NB4 (cell line): ENCODE measurements around the gene ABHD10.

ENCODE experiments used
- DNase-seq: peaks from one replicate; pipeline ENCODE4 v3.0.0; 2010; ENCODE audit warnings: low read depth
- H3K4me3 ChIP-seq: one replicate; pipeline ENCODE4 v1.5.1; 2011; ENCODE audit warnings: mild to moderate bottlenecking, low read depth, low read length, moderate library complexity
- CTCF ChIP-seq: IDR thresholded peaks from one replicate; pipeline ENCODE4 v1.5.1; 2012; ENCODE audit warnings: low read depth, low read length
- MAX ChIP-seq: IDR thresholded peaks from 2 replicates; pipeline ENCODE4 v1.6.1; 2011; ENCODE audit warnings: low read depth, low read length
- MYC ChIP-seq: IDR thresholded peaks from 2 replicates; pipeline ENCODE4 v1.6.1; 2011; ENCODE audit warnings: low read depth, low read length
- POLR2A ChIP-seq: IDR thresholded peaks from 2 replicates; pipeline ENCODE4 v1.6.1; 2011; ENCODE audit warnings: mild to moderate bottlenecking; ENCODE audit not compliant: insufficient read length; ENCODE audit errors: extremely low read depth

The ABHD10 gene

GRCh38 chr3:112010636-112011035 is 31.8 kb downstream of the ABHD10 start:
- TF ChIP-seq POLR2A = no peak
- TF ChIP-seq MYC = no peak
- TF ChIP-seq CTCF = no peak
- TF ChIP-seq MAX = no peak
- DNase-seq = no peak
- no peak overlapping the region for H3K4me3 ChIP-seq

- H3K4me3 ChIP-seq = no peak overlapping the region
- DNase-seq = no peak
- TF ChIP-seq POLR2A (no peak), MYC (no peak), CTCF (no peak), MAX (no peak)
Measured at GRCh38 chr3:112011376-112011940, 32.6 kb downstream of the ABHD10 start.

- no peak overlapping the region for H3K4me3 ChIP-seq
Measured at GRCh38 chr3:112012205-112012992, 33.6 kb downstream of the ABHD10 start.

GRCh38 chr3:112013058-112013783 is 34.4 kb downstream of the ABHD10 start:
- no peak overlapping the region for H3K4me3 ChIP-seq
- no peak for TF ChIP-seq POLR2A
- 0 out of 2 replicates have a peak, but pooled peaks have one; percentile 21 for TF ChIP-seq MYC
- no peak for TF ChIP-seq MAX
- TF ChIP-seq CTCF = peak; percentile 39
- DNase-seq = peak; percentile 61

More at GRCh38 chr3:112012205-112012992, 33.6 kb downstream of the ABHD10 start:
- no peak for TF ChIP-seq MAX
- no peak for TF ChIP-seq CTCF
- TF ChIP-seq MYC = no peak
- no peak for TF ChIP-seq POLR2A
- DNase-seq = no peak

- no peak overlapping the region for H3K4me3 ChIP-seq
- TF ChIP-seq POLR2A (no peak), MYC (no peak), MAX (no peak), CTCF (no peak)
- DNase-seq = no peak
Measured at GRCh38 chr3:112013784-112014143, 34.9 kb downstream of the ABHD10 start.
